NCI-H146 treated with DMSO at 0.1 percent for 48 hours (cell line): ENCODE data around the gene CROCC2.

Experiments used
- DNase-seq: peaks from one replicate; lab custom pipeline; 2025; ENCODE audit not compliant: unreplicated experiment; lab: John Stamatoyannopoulos, UW

CROCC2 gene

DNA sequence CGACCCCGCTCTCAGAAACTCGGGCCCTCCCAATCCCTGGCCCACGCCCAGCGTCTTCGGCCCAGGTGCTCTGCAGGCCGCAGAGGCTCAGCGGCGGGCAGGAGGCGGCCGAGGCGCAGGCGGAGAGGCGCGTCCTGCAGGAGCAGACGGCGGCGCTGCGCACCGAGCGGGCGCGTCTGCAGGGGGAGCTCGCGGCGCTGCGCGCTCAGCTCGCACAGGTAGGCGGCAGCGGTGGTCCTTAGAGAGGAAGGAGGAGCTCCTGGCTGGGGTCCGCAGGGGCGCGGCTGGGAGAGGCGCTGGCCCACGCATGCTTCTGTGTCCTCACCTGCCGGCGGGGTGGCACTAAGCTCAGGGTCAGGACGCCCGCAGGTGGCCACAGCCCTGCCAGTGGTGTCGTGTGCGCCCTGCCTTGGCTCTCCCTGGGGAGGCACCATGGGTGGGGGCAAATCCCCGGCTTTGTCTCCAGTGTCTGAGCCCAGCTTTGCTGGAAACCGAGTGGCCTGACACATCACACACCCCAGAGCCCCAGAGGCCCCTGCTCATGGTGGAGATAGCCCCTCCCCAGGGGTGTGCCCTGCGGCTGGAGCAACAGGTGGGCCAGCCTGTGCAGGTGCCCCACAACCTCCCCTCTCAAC, 77.3 kb downstream of the CROCC2 start:
- peak; percentile 57 for DNase-seq

DNA sequence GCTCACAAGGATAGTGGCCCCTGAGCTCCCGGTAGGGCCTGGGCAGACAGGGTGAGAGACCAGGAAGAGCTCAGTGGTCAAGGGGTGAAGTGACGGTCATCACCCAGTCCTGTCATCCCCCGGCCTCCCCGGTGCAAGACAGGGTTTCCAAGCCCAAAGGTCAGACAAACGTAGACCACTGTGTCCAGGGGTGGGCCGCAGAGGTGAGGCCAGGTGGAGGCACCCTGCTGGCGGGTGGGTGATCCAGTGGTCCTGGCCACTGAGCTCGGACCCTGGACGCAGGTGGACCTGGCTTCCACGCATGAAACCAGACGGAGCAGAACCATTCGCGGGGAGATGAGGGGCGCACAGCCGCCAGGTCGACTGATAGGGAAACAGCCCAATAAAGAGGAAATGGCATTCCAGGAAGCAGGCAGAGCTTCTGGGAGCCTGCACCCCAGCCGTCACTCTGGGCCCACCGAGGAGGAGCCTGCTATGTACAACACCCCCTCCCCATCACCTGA, 77.9 kb downstream of the CROCC2 start:
- DNase-seq, result no peak

DNA sequence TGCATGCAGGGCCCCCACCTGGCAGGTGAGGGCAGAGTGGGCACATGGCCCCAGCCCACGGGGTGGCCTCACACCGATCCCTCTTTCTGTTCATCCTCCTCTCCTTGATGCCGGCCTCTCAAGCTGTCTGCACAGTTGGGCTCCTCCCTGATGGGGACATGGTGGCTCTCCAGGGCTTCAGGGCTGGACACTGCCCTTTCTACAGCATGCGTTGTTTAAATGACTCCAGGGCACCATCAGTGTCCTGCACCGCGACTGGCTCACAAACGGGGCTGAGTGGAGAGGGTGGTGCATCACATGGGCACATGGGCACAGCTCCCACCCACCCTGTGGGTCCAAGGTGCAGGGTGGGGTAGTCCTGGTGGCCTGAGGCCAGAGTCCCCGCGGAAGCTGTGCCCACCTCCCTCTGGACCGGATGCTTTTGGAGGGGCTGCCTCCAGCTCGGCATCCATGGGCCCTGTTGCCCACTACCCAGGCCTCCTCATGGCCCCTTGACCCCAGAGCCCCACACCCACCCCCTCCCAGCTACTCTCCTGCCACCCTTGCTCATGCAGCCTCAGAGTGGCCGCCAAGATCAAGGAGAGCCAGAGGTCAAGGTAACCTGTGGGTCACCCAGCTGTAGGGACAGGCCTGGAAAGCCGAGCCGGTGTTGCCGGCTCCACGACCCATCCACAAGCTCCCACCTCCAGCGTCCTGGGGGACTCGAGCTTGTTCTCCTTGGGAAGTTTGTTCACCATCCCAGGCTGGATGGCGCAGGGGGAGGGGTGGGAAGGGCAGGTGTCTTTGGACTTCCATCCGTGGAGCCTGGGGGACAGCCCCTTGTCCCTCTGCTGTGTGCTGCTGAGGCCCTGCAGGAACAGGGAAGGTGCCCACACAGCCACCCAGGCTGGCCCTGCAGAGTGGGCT, 80.0 kb downstream of the CROCC2 start:
- no peak for DNase-seq

GRCh38 chr2:240986787-240987411, 80.8 kb downstream of the CROCC2 start:
- no peak for DNase-seq

DNA sequence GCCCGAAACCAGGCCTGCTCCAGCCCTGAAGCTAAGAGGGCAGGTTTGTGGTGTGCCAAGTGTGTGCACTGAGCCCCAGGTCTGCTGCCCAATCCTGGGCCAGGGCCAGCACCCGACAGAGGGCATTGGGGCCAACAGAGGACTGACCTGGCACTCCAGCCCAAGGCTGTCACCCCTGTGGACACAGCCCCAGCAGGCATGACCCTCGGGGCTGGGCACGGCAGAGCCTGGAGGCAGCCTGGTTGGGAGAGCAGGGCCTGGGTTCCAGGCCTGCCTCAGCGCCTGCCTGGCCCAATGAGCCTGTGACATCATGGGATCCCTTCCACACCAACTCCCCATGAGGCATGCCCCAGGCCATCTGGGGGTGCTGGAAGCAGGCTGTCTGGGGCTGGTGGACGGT, 81.5 kb downstream of the CROCC2 start:
- no peak for DNase-seq

GRCh38 chr2:240988146-240988545, 82.0 kb downstream of the CROCC2 start:
- no peak for DNase-seq

GRCh38 chr2:240988571-240989271, 82.6 kb downstream of the CROCC2 start:
- DNase-seq, result no peak

DNA sequence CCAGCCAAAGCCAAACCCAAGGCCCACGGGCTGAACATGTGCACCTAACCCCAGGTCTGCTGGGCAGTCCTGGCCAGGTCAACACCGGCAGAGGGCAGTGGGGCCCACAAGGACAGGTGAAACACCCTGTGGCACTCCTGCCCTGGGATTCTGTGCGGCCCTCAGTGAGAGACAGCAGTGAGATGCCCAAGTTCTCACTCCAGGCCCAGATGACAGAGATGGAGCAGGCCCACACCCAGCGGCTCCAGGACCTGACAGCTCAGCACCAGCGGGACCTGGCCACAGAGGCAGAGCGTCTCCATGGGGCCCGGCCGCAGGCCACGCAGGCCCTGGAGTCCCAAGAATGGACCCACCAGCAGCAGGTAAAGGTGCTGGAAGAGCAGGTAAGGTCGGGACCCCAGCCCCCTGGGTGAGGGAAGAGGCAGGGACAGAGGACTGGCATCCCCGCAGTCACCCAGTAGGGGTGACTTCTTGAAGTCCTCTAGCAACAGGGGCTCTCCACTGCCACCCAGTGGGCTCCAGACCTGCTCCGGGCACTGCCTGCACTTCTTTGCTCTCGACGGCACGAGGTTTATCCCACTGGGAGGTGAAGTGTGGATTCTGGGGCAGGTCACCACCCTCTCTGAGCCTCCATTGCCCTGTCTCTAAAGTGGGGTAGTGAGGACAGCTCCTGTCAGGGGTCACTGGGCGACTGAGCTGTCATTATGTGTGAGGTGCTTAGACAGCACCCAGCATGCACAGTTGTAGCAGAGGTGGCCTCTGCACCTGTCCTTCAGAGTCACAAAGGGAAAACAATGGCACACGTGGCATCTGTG, 83.5 kb downstream of the CROCC2 start:
- DNase-seq, result no peak

- DNase-seq, result no peak
Observed at GRCh38 chr2:240990266-240990529, 84.1 kb downstream of the CROCC2 start.

GRCh38 chr2:240990726-240991377, 84.7 kb downstream of the CROCC2 start:
- DNase-seq, result no peak

DNA sequence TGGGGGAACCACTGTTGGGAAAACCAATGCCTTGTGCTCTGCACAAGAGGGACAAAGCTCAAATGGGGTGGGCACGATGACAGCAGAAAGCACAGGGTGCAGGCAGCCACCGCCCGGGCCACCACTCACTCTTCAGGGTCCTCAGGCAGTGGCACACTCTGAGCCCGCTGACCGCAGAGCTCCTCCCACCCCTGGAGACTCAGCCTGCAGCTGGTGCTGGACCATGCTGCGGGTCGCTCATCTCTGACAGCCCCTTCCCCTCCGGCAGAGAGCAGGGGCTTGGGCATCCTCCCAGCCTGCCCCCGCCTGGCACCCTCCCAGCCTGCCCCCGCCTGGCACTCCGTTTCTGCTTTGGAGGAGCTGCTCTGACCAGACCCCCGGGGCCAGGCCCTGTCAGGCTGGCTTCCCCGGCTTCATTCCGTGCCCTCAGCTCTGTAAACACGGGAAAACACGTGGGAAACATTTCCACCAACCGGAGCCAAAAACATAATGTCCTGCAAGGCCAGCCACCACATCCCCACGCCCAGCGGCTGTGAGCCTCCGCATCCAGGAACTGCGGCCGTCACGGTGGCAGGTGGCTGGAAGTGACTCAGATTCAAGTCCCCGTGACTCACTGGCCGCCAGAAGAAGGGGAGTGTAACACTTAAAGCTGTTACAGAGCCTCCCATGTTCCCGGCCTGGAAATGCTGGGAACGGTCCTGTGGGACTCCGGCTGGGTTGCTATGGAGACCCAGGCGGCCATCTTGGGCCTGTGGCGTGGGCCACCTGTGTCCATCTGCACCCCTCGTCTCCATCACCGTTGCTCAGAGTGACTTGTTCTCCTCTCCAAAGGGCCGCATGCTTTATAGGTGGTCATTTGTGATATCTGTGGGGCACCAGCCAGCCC, 85.5 kb downstream of the CROCC2 start:
- DNase-seq, result no peak

- no peak for DNase-seq
Observed at GRCh38 chr2:240992572-240993291, 86.6 kb downstream of the CROCC2 start.

- DNase-seq, result no peak
Observed at GRCh38 chr2:240993446-240994170, 87.5 kb downstream of the CROCC2 start.

GRCh38 chr2:240994171-240994896, 88.2 kb downstream of the CROCC2 start:
- no peak for DNase-seq

DNA sequence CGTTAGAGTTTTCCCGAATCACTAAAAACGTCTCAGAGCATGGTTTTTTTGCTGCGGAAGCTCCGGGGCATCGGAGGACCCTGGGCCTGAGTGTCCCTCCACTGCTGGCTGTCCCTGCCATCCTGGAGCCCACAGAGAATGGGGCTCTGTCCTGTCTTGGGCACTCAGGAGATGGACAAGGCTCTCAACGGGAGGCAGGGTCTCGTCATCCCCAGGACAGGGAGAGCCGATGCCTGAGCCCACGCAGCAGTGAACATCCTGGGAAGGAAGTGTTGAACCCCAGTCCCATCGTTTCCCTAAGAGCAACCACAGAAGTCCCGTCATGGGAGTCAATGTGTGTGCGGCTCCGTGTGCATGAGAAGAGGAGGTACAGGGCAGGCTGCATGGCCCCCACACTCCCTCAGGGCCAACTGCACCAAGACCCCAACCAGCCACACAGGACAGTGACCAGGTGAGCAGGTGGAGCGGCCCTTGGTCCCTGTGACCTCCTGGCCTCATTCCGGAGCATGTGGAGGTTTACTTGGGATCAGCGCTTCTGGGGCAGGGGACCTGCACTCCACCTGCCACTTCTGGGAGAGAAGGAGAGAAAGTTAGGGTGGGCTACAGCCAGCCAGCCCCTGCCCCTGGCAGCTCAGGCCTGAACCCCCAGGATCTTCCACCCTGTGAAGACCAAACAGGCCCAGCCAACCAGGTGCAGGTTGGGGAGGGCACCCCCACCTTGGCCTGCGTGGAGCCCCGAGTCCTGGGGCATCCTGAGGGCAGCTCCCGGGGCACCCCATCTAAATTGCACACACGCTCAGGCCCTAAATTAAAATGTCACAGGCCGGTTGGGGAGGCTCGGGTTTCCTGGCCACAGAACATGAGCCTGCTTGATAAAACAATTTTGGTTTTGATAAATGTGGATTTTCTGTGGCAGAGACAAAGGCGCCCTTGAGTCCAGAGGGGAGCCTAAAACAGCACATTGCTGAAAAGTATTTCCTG, 89.2 kb downstream of the CROCC2 start:
- DNase-seq, result no peak
